Measurements from ENCODE around the gene USP15. TPM values are rescaled to one million over a fixed set of nuclear protein-coding genes. Genes with fewer than 3 reads are reported as not detected.

The USP15 gene
- total RNA-seq, 2 donors from 2014 or later = 41.1 to 49.7 TPM

GRCh38 chr12:62407587-62407986, 147.4 kb downstream of the USP15 start:
- Histone ChIP-seq H3K4me1 (no peaks in the 10 kb centered on the region), H3K27me3 (no peaks in the 10 kb centered on the region), H3K4me3 (no peak overlapping the region), H3K36me3 (peaks cover 21% of the 10 kb centered on the region), H3K9me3 (no peaks in the 10 kb centered on the region), H3K27ac (no peak overlapping the region)
- TF ChIP-seq CTCF (IDR thresholded peaks at IDR 0.05) = no peak
- DNase-seq (ENCODE audit: low spot score) = no peak

GRCh38 chr12:62409068-62409467, 148.9 kb downstream of the USP15 start:
- Histone ChIP-seq H3K4me3 (no peak overlapping the region), H3K36me3 (peaks cover 10% of the 10 kb centered on the region), H3K9me3 (no peaks in the 10 kb centered on the region), H3K4me1 (no peaks in the 10 kb centered on the region), H3K27ac (no peak overlapping the region), H3K27me3 (no peaks in the 10 kb centered on the region)
- no peak for TF ChIP-seq CTCF (IDR thresholded peaks at IDR 0.05)
- no peak for DNase-seq (ENCODE audit: low spot score)

GRCh38 chr12:62414180-62414579, 154.0 kb downstream of the USP15 start:
- Histone ChIP-seq H3K9me3 (no peaks in the 10 kb centered on the region), H3K27me3 (no peaks in the 10 kb centered on the region), H3K4me3 (no peak overlapping the region), H3K27ac (no peak overlapping the region), H3K4me1 (no peaks in the 10 kb centered on the region), H3K36me3 (no peaks in the 10 kb centered on the region)
- DNase-seq (ENCODE audit: low spot score) = no peak
- TF ChIP-seq CTCF (IDR thresholded peaks at IDR 0.05) = no peak

- peaks cover 0 to 21% of the 10 kb centered on the region in 2 donors for H3K9me3 ChIP-seq
- TF ChIP-seq CTCF (IDR thresholded peaks at IDR 0.05) = no peak
- no peaks in the 10 kb centered on the region for H3K4me1 ChIP-seq
Measured at GRCh38 chr12:62426089-62426488, 165.9 kb downstream of the USP15 start.

GRCh38 chr12:62429457-62429856, 169.3 kb downstream of the USP15 start:
- Histone ChIP-seq H3K27me3 (peaks cover 0 to 4% of the 10 kb centered on the region in 2 donors), H3K36me3 (no peaks in the 10 kb centered on the region), H3K4me3 (no peak overlapping the region), H3K9me3 (peaks cover 0 to 21% of the 10 kb centered on the region in 2 donors), H3K27ac (no peak overlapping the region), H3K4me1 (no peaks in the 10 kb centered on the region)
- DNase-seq (ENCODE audit: low spot score) = no peak
- TF ChIP-seq CTCF (IDR thresholded peaks at IDR 0.05) = no peak

More at GRCh38 chr12:62426089-62426488, 165.9 kb downstream of the USP15 start:
- peaks cover 0 to 4% of the 10 kb centered on the region in 2 donors for H3K27me3 ChIP-seq
- no peak overlapping the region for H3K27ac ChIP-seq
- H3K4me3 ChIP-seq = no peak overlapping the region
- H3K36me3 ChIP-seq = no peaks in the 10 kb centered on the region
- DNase-seq (ENCODE audit: low spot score) = no peak

All from right atrium auricular region (tissue), 2 donors.